RPMI7951 (cell line): ENCODE data around the gene C16orf92. TPM values are rescaled to one million over a fixed set of nuclear protein-coding genes. Genes with fewer than 3 reads are reported as not detected.
"Not testable (repeated sequence)": the region's sequence is repeated elsewhere in the genome, so short reads cannot be mapped to it uniquely, and the experiment has no call there.

Experiments used
- DNase-seq: peaks from one replicate; pipeline ENCODE4 v3.0.0-alpha.2; 2012; ENCODE audit warnings: low read depth
- total RNA-seq: library from RNA; depleted of rRNA; stranded (reverse); fragments of >200 nt; shearing (Covaris generic); gene quantifications from 2 replicates; pipeline ENCODE4 v1.2.3, GENCODE V29; 2014

The C16orf92 gene
- total RNA-seq, 1 experiment from 2014 or later = not detected

GRCh38 chr16:30027588-30028437 lies 4.8 kb downstream of the C16orf92 start:
- DNase-seq = no peak

DNA sequence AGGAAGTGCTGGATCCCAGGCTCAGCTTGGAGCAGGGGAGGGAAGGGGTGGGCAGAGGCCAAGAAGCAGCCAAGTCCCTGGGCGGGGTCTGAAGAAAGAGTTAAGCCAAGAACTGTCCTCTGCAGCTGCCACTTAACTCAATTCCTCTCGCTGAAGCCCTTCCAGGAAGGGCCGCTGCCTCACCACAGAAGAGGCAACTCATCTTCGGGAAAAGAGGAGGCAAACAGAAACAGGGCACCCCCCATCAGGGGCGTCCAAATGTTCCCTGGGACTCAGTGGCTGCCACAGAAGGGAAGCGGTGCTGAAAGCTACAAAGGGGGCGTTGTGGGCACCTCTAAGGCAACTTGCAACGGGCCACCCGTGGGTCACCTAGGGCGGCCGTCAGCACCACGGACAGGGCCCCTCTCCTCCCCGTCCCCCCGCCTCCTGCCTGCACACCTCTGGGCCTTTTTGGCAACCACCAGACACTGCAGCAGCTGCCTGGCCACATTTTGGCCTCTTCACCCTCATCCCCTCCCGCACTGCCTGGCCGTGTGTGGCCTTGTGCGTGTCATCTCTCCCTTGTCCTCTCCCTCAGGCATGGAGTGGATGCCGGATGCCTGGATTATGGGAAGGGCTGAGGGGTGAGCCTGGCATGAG lies 5.6 kb downstream of the C16orf92 start:
- DNase-seq = peak; percentile 34

DNA sequence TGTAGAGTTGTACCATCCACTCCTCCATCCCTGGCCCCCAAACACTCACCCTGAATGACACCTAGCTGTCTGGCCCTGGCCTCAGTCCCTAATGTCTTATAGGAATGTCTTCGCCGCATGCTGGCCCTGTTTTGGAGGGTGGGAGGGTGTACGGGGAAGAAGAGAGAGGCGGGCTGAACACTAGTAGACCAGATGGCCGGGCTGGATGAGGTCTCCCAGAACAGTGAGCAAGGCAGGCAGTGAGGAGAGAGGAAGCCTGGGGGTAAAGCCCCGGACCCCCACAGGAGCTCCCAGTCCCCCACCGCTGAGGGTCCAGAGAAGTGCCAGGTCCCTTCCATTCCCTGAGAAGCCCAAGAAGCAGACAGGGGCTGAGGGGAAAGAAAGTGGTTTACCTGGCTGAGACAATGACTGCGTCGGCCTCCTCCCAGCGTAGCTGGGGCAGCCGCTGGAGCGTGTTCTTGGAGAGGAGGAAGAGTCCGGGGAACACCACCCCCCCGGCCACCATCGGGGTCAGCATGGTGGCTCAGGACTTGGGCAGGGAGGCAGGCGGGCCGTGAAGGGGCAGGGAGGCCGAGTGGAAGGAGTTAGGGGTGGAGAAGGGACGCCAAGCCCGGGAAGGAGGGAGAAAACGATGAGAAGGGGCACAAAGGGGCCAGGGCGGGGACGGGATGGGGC lies 7.2 kb downstream of the C16orf92 start:
- DNase-seq = no peak

DNA sequence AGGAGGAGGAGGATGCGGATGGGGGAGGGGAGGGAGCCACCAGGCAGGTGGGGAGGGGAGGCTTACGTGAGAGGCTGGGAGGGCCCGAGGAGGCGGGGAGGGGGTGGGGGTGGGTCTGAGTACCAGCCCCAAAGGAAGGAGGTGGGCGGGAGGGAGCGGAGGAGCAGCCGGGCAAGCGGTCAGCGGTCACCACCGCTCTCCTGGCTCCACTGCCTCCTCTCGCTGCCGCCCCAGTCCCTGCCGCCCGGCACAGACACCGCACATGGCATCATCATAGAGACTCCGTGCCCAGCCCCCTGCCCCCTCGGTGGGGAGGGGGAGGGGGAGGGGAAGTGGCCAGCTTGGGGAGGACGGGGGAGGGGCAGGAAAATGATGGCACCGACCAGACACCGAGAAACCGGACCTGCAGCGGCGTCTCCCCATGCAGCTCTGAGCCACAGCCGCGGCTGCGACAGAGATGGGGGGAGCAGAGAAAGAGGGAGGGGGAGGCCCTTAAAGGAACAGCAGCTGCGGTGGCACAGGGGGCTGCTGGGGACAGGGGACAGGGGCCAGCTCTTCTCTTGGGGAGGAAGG lies 7.9 kb downstream of the C16orf92 start, which contains the start of gene TLCD3B:
Gene TLCD3B (minus strand): TSS at position 431 of the 573 bp plus-strand sequence. CDS start 744 bp downstream, outside the sequence.
- no peak for DNase-seq

GRCh38 chr16:30031477-30031918 lies 8.5 kb downstream of the C16orf92 start:
- DNase-seq = no peak

DNA sequence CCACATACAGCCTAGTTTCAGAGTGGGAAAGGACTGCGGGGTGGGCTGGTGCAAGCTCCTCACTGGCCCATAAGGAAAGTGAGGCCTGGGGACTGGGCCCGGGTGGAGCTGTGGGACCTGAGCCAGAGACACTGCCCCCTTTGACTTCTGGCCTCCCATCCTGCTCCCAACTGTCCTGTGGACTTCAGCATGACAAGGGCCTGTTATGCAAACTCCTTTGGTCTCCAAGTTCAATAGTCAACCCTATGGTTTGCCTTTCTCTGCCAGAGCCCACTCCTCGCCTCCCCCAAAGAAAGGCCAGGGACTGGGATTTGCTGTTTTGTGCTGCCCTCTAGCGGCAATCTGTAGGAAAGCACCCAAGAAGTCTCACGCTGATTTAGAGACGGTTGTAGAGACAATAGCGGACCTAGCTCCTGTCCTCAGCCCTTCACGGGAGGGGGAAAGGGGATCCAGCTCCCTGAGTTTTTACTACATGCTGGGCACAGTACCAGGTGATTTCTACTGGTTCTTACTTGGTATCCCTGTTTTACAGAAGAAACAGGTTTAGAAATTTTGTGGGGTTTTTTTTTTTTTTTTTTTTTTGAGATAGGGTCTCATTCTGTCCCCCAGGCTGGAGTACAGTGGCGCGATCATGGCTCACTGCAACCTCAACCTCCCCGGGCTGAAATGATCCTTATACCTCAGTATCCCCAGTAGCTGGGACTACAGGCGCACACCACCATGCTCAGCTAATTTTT lies 9.3 kb downstream of the C16orf92 start:
- peak; percentile 64 for DNase-seq

DNA sequence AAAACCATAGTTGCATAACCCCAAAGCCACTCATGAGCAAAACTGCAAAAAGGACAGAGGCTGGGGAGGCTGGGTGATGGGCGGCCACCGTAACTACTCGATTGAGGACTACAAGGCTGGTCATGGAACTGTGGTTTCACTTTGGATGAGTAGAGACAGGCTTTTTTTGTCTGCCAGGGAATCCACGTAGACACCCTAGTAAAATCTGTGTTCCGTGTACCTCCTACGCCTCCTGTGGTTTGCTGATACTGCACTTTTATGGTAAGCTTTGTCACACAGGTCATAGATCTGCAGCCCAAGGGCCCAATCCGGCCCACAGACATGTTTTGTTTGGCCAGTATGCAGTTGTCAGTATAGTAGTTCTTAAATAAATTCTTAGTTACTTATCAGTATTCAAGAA lies 10.3 kb downstream of the C16orf92 start:
- peak; percentile 63 for DNase-seq

- DNase-seq = no peak
Measured at GRCh38 chr16:30040221-30040620, 17.2 kb downstream of the C16orf92 start.

GRCh38 chr16:30040690-30041089 lies 17.7 kb downstream of the C16orf92 start:
- not testable (repeated sequence) for DNase-seq

DNA sequence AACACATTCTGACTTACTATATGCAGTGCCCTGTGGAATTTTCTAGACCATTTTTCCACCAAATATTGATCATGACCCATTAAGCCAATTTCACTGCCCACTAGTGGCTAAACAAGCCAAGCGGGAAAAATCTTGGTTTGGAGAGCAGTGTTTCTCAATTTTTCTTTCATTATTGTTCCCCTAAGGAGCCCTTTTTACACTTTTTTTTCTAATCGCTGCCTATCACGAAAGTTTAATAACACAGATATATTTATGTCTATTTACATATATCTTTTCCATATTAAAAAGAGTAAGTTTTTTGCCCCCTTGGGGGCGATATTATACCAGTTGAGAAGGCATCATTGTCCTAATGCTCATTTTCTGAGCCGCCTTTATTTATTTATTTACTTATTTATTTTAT lies 18.8 kb downstream of the C16orf92 start:
- peak; percentile 41 for DNase-seq

DNA sequence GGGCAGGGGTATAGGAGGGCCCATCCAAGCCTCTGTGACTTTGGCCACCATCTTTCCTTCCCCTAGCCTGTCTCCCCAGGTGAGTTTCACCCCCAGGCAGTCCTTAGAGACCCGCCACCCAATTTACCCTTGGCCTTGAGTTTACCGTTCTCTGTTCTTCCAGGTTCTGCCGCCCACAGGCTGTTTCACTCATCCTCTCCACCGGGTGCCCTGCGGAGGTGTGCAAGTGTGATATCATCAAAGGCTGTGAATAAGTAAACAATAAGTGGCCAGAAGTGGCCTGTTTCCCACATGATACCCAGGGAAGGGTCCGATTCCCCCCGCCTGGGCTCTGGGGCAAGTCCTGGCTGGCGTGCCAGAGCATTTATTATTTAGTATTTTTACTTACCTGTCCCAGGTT lies 23.2 kb downstream of the C16orf92 start:
- no peak for DNase-seq

- no peak for DNase-seq
Measured at GRCh38 chr16:30046588-30046987, 23.6 kb downstream of the C16orf92 start.

GRCh38 chr16:30049871-30050270 lies 26.9 kb downstream of the C16orf92 start:
- no peak for DNase-seq

DNA sequence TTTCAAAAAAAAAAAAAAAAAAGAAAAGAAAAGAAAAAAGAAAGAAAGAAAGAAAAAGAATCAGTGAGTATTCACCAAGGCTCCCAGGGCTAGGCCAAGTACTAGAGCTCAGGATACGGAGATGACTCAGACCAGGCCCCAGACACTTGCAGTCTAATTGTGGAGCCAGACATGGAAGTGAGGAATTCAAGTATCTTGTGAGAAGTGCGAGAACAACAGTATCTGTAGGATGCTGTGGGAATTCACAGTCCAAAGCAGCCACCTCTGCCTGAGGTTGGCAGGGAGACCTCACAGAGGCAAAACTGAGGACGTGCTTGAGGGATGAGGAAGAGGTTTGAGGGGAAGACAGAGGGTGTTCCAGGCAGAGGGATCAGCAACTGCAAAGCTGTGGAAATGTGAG lies 28.5 kb downstream of the C16orf92 start:
- DNase-seq = peak; percentile 80

GRCh38 chr16:30052671-30053372 lies 29.8 kb downstream of the C16orf92 start:
- DNase-seq = peak; percentile 92

GRCh38 chr16:30053376-30054015 lies 30.5 kb downstream of the C16orf92 start:
- DNase-seq = peak; percentile 88

- DNase-seq = no peak
Measured at GRCh38 chr16:30054451-30054850, 31.5 kb downstream of the C16orf92 start.

DNA sequence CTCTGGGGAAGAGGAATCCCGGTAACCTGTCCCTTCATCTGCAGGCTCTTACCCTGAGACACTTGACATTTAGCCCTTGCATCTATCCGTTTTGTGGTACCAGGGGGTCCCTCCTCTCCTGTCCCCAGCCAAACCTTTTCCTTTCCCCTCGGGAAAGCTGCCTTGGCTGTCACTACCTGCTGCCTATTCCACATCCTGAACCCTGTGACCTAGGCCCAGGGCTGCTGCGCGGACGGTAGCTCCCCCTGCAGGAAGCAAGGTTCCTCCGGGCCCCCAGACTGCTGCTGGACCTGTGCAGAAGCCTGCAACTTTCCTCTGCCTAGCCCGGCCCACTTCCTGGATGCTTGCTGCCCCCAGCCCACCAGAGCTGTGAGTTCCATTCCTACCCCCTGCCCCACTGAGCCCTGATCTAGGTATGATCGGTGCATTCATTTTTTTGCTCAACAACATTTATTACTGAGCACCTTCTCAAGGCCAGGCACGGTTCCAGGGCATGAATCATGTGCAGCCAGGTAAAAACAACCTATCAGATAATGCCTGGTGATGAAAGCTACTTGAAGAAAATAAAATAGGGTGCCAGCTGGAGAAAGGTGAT lies 32.1 kb downstream of the C16orf92 start:
- DNase-seq = no peak

- DNase-seq = no peak
Measured at GRCh38 chr16:30060346-30060745, 37.3 kb downstream of the C16orf92 start.
